ENCODE measurements around the gene LYPLAL1. TPM values are rescaled to one million over a fixed set of nuclear protein-coding genes. Genes with fewer than 3 reads are reported as not detected.

LYPLAL1 gene
- total and polyA plus RNA-seq, 2 of the 4 experiments (the other 2 are of a cell fraction): 4.8 to 7.5 TPM

DNA sequence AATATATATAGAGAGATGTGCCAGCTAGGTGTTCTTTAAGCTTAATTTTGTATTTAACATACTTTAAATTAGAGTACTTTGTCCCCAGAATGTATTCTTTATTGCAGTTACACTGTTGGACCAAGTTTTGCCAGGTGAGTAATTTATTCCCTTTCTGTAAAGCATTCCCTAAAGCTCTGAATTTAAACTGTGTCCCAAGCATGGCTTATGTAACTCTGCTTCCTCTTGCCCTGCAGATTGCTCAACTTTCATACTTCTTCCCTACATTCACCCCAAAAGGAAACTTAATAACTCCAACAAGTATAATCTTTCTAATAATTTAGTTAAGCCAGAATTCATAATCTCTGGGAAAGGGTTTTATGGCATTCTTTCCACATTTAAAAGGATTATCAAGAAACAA is 5.6 kb downstream of the LYPLAL1 start:
- H4K8ac ChIP-seq (ENCODE audit: low read depth in 2 of 2, low read length in 2 of 2): no peak overlapping the region
- no peaks in the 10 kb centered on the region for H3K9me1 ChIP-seq (ENCODE audit: insufficient read depth, low read length)
- H2AK9ac ChIP-seq (replicated peaks; ENCODE audit: low read depth, low read length, poor library complexity): no peak overlapping the region
- no peak overlapping the region for H3K9ac ChIP-seq (ENCODE audit: low read depth, low read length)
- no peak overlapping the region for H2BK120ac ChIP-seq (ENCODE audit: low read depth, low read length)
- no peak overlapping the region for H2BK5ac ChIP-seq (ENCODE audit: low read depth, low read length, poor library complexity, severe bottlenecking)
- no peak overlapping the region for H2BK15ac ChIP-seq (ENCODE audit: low read depth, low read length)
- H3K4me2 ChIP-seq (ENCODE audit: low read depth, low read length): no peak overlapping the region
- peak; percentile 26 for DNase-seq
- no peaks in the 10 kb centered on the region for H4K20me1 ChIP-seq (ENCODE audit: insufficient read depth, low read length)
- no peaks in the 10 kb centered on the region for H3K27me3 ChIP-seq (ENCODE audit: control insufficient read depth, insufficient read depth, low read length)
- H2BK20ac ChIP-seq (ENCODE audit: low read depth, low read length): no peak overlapping the region
- H2AK5ac ChIP-seq (ENCODE audit: low read depth, low read length): no peak overlapping the region
- TF ChIP-seq SMC3 (IDR thresholded peaks at IDR 0.05; ENCODE audit: low read depth, low read length) (no peak), CEBPB (IDR thresholded peaks at IDR 0.05; ENCODE audit: low read depth, low read length) (peak; percentile 69)
- no peaks in the 10 kb centered on the region for H3K9me3 ChIP-seq (ENCODE audit: control insufficient read depth, insufficient read depth, low read length)
- H2AFZ ChIP-seq (replicated peaks; ENCODE audit: low read length, poor library complexity): no peak overlapping the region
- peaks cover 6% of the 10 kb centered on the region for H3K4me1 ChIP-seq (ENCODE audit: control insufficient read depth, insufficient read depth, low read length)
- H4K91ac ChIP-seq (ENCODE audit: insufficient read depth, low read depth, low read length): no peak overlapping the region
- H3K4ac ChIP-seq (ENCODE audit: low read depth, low read length): no peak overlapping the region
- POLR2A ChIA-PET (ENCODE audit: unreplicated experiment): no interaction called here
- H3K23ac ChIP-seq (ENCODE audit: low read depth, low read length): no peak overlapping the region
- dilution Hi-C loops (cut with HindIII; ENCODE audit: low sequenced_read_pairs, unreplicated experiment): no loop called here
- CTCF ChIA-PET: interaction anchor here (0.7 kb wide), 1 partner anchor 997 kb away, joined by 3 read pairs; no protein-coding TSS in a partner anchor
- no peak overlapping the region for H3K4me3 ChIP-seq (ENCODE audit: insufficient read depth, low read depth, low read length)
- H4K5ac ChIP-seq (ENCODE audit: low read depth, low read length): no peak overlapping the region
- H3K18ac ChIP-seq (ENCODE audit: low read depth, low read length): no peak overlapping the region
- in situ Hi-C loops (cut with MboI; ENCODE audit: low sequenced_read_pairs): loop anchor here (10.0 kb wide), 1 partner anchor 834 kb away; the partner anchor contains the start of gene TGFB2
- intact Hi-C loops (cut with micrococcal nuclease): loop anchor here (10.0 kb wide), 1 partner anchor 644 kb away; no protein-coding TSS in a partner anchor
- no peak overlapping the region for H3K27ac ChIP-seq (ENCODE audit: insufficient read depth, low read length)
- peaks cover 11 to 18% of the 10 kb centered on the region in 2 experiments for H3K79me1 ChIP-seq (ENCODE audit: low read depth in 1 of 2, low read length in 2 of 2)
- no TSS peak for BruUV-seq (replicated peaks)
- peaks cover 6% of the 10 kb centered on the region for H3K36me3 ChIP-seq (ENCODE audit: control insufficient read depth, insufficient read depth, low read length)
- no peak for ATAC-seq (ENCODE audit: low read depth)
- no peak overlapping the region for H3K14ac ChIP-seq (replicated peaks; ENCODE audit: low read depth, low read length)
- no peak overlapping the region for H3K56ac ChIP-seq (ENCODE audit: extremely low read depth, insufficient read depth, low read length)

All from IMR-90 (cell line).